Panc1 (cell line): Measurements from ENCODE around the gene CLEC17A. TPM values are rescaled to one million over a fixed set of nuclear protein-coding genes. Genes with fewer than 3 reads are reported as not detected.

Source experiments
- ATAC-seq: fragments of 200-7000 bp; cut with Tn5 transposase; 2 replicates; pipeline ENCODE4 v1.9.1; 2020; ENCODE audit warnings: mild to moderate bottlenecking, moderate library complexity
- BruUV-seq: library from RNA; stranded (reverse); fragments of 400-500 nt; replicated peaks from 2 replicates; lab custom pipeline; 2021; lab: Mats Ljungman, UMichigan
- CTCF ChIA-PET: fragments of 300-600 bp; sonication (Branson Sonifier 250); formaldehyde crosslinking; loops from one replicate; lab custom pipeline; 2022; ENCODE audit warnings: antibody characterized with exemption; lab: Charles Lee
- POLR2A ChIA-PET: fragments of 300-600 bp; sonication (Branson Sonifier 250); formaldehyde crosslinking; loops from one replicate; lab custom pipeline; 2022; ENCODE audit warnings: antibody characterized with exemption; lab: Charles Lee
- DNase-seq: peaks from one replicate; pipeline ENCODE4 v3.0.0-alpha.2; 2010; ENCODE audit warnings: low read depth, low spot score
- H3K27ac ChIP-seq: 2 replicates; pipeline ENCODE4 v1.5.1; 2011; ENCODE audit warnings: mild to moderate bottlenecking, low read length, inconsistent platforms
- H3K27me3 ChIP-seq: fragments of 200-500 bp; sonication (Bioruptor generic); 2 replicates; pipeline ENCODE4 v1.6.0; 2014; ENCODE audit warnings: low read length, inconsistent platforms; ENCODE audit not compliant: control insufficient read depth, insufficient read depth
- H3K36me3 ChIP-seq: fragments of 200-500 bp; sonication (Bioruptor generic); 2 replicates; pipeline ENCODE4 v1.5.1; 2014; ENCODE audit warnings: inconsistent platforms, mild to moderate bottlenecking, low read length, moderate library complexity; ENCODE audit not compliant: control insufficient read depth, insufficient read depth
- H3K4me1 ChIP-seq: 2 replicates; pipeline ENCODE4 v1.5.1; 2011; ENCODE audit warnings: inconsistent platforms, mild to moderate bottlenecking, low read length, moderate library complexity; ENCODE audit not compliant: control insufficient read depth, insufficient read depth
- H3K4me3 ChIP-seq, 2 experiments: 2 replicates each; pipeline ENCODE4 v1.5.1; 2011 to 2012; ENCODE audit warnings: low read depth in 2 of 2, low read length in 2 of 2, mild to moderate bottlenecking in 2 of 2, inconsistent platforms in 1 of 2, moderate library complexity in 1 of 2
- H3K9me3 ChIP-seq: fragments of 200-500 bp; sonication (Bioruptor generic); 2 replicates; pipeline ENCODE4 v1.5.1; 2014; ENCODE audit warnings: low read depth, mild to moderate bottlenecking, inconsistent platforms, low read length, moderate library complexity; ENCODE audit not compliant: control insufficient read depth, insufficient read depth
- POLR2AphosphoS5 ChIP-seq: IDR thresholded peaks from 2 replicates; pipeline ENCODE4 v1.6.1; 2012; ENCODE audit warnings: mild to moderate bottlenecking, low read depth, low read length, moderate library complexity
- REST ChIP-seq, 2 experiments: IDR thresholded peaks; 2 replicates each; pipeline ENCODE4 v1.6.1; 2011 to 2012; ENCODE audit warnings: low read depth in 2 of 2, control low read depth in 1 of 2, low read length in 1 of 2, mild to moderate bottlenecking in 1 of 2, moderate library complexity in 1 of 2; ENCODE audit not compliant: insufficient read depth in 1 of 2
- SIN3A ChIP-seq: IDR thresholded peaks from 2 replicates; pipeline ENCODE4 v1.6.1; 2012; ENCODE audit warnings: low read depth, mild to moderate bottlenecking, low read length, moderate library complexity, borderline replicate concordance; ENCODE audit not compliant: insufficient read depth
- TCF7L2 ChIP-seq: IDR thresholded peaks from 2 replicates; pipeline ENCODE4 v1.6.1; 2011; ENCODE audit warnings: mild to moderate bottlenecking, low read depth, low read length, inconsistent platforms
- in situ Hi-C: cut with HindIII; loops from 2 replicates; pipeline ENCODE4 v1.10.0; 2016; ENCODE audit warnings: low sequenced_read_pairs, low pct_unique_long_range_greater_than_20kb
- intact Hi-C: fragments of 100-400 bp; cut with micrococcal nuclease; formaldehyde crosslinking; loops from one replicate; pipeline ENCODE4 v1.10.0; 2022; ENCODE audit not compliant: unreplicated experiment
- total RNA-seq: library from RNA; stranded (reverse); gene quantifications from one replicate; pipeline ENCODE4 v1.2.1, GENCODE V29; 2021; ENCODE audit not compliant: unreplicated experiment
- TF ChIP-seq, protein P1 (sequence below): fragments of 450-650 bp; IDR thresholded peaks from 2 replicates; pipeline ENCODE4 v1.5.1; 2017; ENCODE audit warnings: mild to moderate bottlenecking

CLEC17A gene
- total RNA-seq, 1 experiment from 2014 or later: not detected

GRCh38 chr19:14570864-14571527, 11.9 kb upstream of the CLEC17A start:
- intact Hi-C loops (no loop called here), in situ Hi-C loops (no loop called here)
- DNase-seq: no peak
- H3K9me3 ChIP-seq: no peaks in the 10 kb centered on the region
- no TSS peak for BruUV-seq
- CTCF ChIA-PET: no interaction called here
- TF ChIP-seq POLR2AphosphoS5 (no peak), SIN3A (no peak), TCF7L2 (no peak), REST (IDR thresholded peaks at IDR 0.05; ENCODE audit: insufficient read depth in 1 of 2, low read depth in 2 of 2, low read length in 1 of 2) (no peak)
- TF ChIP-seq, protein P1, sequence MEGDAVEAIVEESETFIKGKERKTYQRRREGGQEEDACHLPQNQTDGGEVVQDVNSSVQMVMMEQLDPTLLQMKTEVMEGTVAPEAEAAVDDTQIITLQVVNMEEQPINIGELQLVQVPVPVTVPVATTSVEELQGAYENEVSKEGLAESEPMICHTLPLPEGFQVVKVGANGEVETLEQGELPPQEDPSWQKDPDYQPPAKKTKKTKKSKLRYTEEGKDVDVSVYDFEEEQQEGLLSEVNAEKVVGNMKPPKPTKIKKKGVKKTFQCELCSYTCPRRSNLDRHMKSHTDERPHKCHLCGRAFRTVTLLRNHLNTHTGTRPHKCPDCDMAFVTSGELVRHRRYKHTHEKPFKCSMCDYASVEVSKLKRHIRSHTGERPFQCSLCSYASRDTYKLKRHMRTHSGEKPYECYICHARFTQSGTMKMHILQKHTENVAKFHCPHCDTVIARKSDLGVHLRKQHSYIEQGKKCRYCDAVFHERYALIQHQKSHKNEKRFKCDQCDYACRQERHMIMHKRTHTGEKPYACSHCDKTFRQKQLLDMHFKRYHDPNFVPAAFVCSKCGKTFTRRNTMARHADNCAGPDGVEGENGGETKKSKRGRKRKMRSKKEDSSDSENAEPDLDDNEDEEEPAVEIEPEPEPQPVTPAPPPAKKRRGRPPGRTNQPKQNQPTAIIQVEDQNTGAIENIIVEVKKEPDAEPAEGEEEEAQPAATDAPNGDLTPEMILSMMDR: no peak
- POLR2A ChIA-PET: no interaction called here
- peak overlapping the region; percentile 60 to 76 for H3K4me3 ChIP-seq
- peak overlapping the region; percentile 85 for H3K27ac ChIP-seq
- no peak for ATAC-seq
- no peaks in the 10 kb centered on the region for H3K27me3 ChIP-seq
- peaks cover 3% of the 10 kb centered on the region for H3K4me1 ChIP-seq
- peaks cover 2% of the 10 kb centered on the region; the same call in 1 of the 2 replicates for H3K36me3 ChIP-seq

- Histone ChIP-seq H3K27ac (peak within 1 kb of the TSS; percentile 85), H3K36me3 (peaks cover 2% of the 10 kb centered on the region; the same call in 1 of the 2 replicates), H3K4me3 (peak within 1 kb of the TSS; percentile 60 to 76), H3K27me3 (no peaks in the 10 kb centered on the region), H3K9me3 (no peaks in the 10 kb centered on the region), H3K4me1 (peaks cover 3% of the 10 kb centered on the region)
- POLR2A ChIA-PET: no interaction called here
- CTCF ChIA-PET: interaction anchor here (0.7 to 1.0 kb wide), 2 partner anchors 15 to 115 kb away, joined by 3 to 4 read pairs; no protein-coding TSS in a partner anchor
- no peak for TF ChIP-seq SIN3A
- peak; percentile 68 for TF ChIP-seq POLR2AphosphoS5
- TF ChIP-seq REST (IDR thresholded peaks at IDR 0.05; ENCODE audit: insufficient read depth in 1 of 2, low read depth in 2 of 2, low read length in 1 of 2): 0 out of 4 replicates have a peak, but pooled peaks of 1 of the 2 experiments have one; percentile 8
- no peak for TF ChIP-seq TCF7L2
- TF ChIP-seq, protein P1: peak; percentile 92
- intact Hi-C loops (no loop called here), in situ Hi-C loops (no loop called here)
- DNase-seq: peak; percentile 82
- ATAC-seq: peak; percentile 95
- TSS peak; percentile 72 for BruUV-seq
Measured at GRCh38 chr19:14571695-14572490, 11.0 kb upstream of the CLEC17A start, which contains the start of gene NDUFB7. Gene NDUFB7 (minus strand): TSS chr19:14572066. CDS start chr19:14572000, 66 bp downstream.
